ENCODE results near the gene ACP6.

Gene ACP6

GRCh38 chr1:147630022-147630421, 40.3 kb downstream of the ACP6 start:
- POLR2A ChIA-PET: interaction anchor here (1.2 kb wide), 1 partner anchor 16 kb away, joined by 3 read pairs; no protein-coding TSS in a partner anchor
- H3K4me3 ChIP-seq (ENCODE audit: low read depth, low read length): no peak overlapping the region
- H3K27ac ChIP-seq (ENCODE audit: extremely low read depth, low read depth, low read length): no peak overlapping the region

GRCh38 chr1:147628441-147628840, 41.9 kb downstream of the ACP6 start:
- ChIA-PET CTCF (interaction anchor here (0.8 to 2.7 kb wide), 6 partner anchors 108 to 158 kb away, joined by 3 to 17 read pairs (median 4); no protein-coding TSS in a partner anchor), POLR2A (no interaction called here)
- TF ChIP-seq EGR2 (tag by site-specific recombination; IDR thresholded peaks at IDR 0.05; ENCODE audit: low read depth) (no peak), ZNF518A (tag by site-specific recombination; conservative IDR thresholded peaks at IDR 0.05; ENCODE audit: low read depth) (no peak), ZNF202 (tag by site-specific recombination; IDR thresholded peaks at IDR 0.05; ENCODE audit: borderline replicate concordance) (no peak), ZNF837 (tag by site-specific recombination; IDR thresholded peaks at IDR 0.05) (no peak), ZNF174 (tag by site-specific recombination; IDR thresholded peaks at IDR 0.05) (no peak)

More at GRCh38 chr1:147630022-147630421, 40.3 kb downstream of the ACP6 start:
- CTCF ChIA-PET: interaction anchor here (0.6 to 1.7 kb wide), 8 partner anchors 10 to 757 kb away, joined by 3 to 8 read pairs (median 4); no protein-coding TSS in a partner anchor
- peaks cover 0 to 29% of the 10 kb centered on the region in 2 experiments; a peak in 1 of 3 replicates for H3K36me3 ChIP-seq (ENCODE audit: control insufficient read depth in 2 of 2, insufficient read depth in 1 of 2, low read length in 2 of 2)
- no peak for TF ChIP-seq PRDM10 (tag by site-specific recombination; IDR thresholded peaks at IDR 0.05)
- TF ChIP-seq ZNF426 (tag by site-specific recombination; IDR thresholded peaks at IDR 0.05): no peak
- TF ChIP-seq ZNF302 (tag by site-specific recombination; IDR thresholded peaks at IDR 0.05; ENCODE audit: low read depth): no peak
- TF ChIP-seq ZNF514 (tag by site-specific recombination; IDR thresholded peaks at IDR 0.05): no peak
- TF ChIP-seq PRDM1 (tag by site-specific recombination; IDR thresholded peaks at IDR 0.05): no peak
- no peak for TF ChIP-seq ZBTB10 (tag by site-specific recombination; IDR thresholded peaks at IDR 0.05)
- no peak for TF ChIP-seq YY2 (tag by site-specific recombination; IDR thresholded peaks at IDR 0.05)
- no peak for TF ChIP-seq ZNF133 (tag by site-specific recombination; IDR thresholded peaks at IDR 0.05)
- TF ChIP-seq ZNF112 (tag by site-specific recombination; IDR thresholded peaks at IDR 0.05): no peak
- TF ChIP-seq ZNF549 (tag by site-specific recombination; IDR thresholded peaks at IDR 0.05): no peak
- no peak for TF ChIP-seq ZNF692 (tag by site-specific recombination; IDR thresholded peaks at IDR 0.05)
- no peak for TF ChIP-seq ZNF600 (tag by site-specific recombination; IDR thresholded peaks at IDR 0.05)
- no peak for TF ChIP-seq ZNF354C (tag by site-specific recombination; IDR thresholded peaks at IDR 0.05; ENCODE audit: borderline replicate concordance, low read depth)
- no peak for TF ChIP-seq ZNF121 (tag by site-specific recombination; IDR thresholded peaks at IDR 0.05)
- no peak for TF ChIP-seq ZNF677 (tag by site-specific recombination; IDR thresholded peaks at IDR 0.05)
- no peaks in the 10 kb centered on the region for H3K4me1 ChIP-seq (ENCODE audit: control insufficient read depth, insufficient read depth, low read length)
- no peaks in the 10 kb centered on the region for H3K9me3 ChIP-seq (ENCODE audit: control insufficient read depth, insufficient read depth, low read depth, low read length)

More at GRCh38 chr1:147628441-147628840, 41.9 kb downstream of the ACP6 start:
- Histone ChIP-seq H3K4me1 (ENCODE audit: control insufficient read depth, insufficient read depth, low read length) (no peaks in the 10 kb centered on the region), H3K4me3 (ENCODE audit: low read depth, low read length) (no peak overlapping the region), H3K9me3 (ENCODE audit: control insufficient read depth, insufficient read depth, low read depth, low read length) (no peaks in the 10 kb centered on the region), H3K27ac (ENCODE audit: extremely low read depth, low read depth, low read length) (no peak overlapping the region), H3K36me3 (ENCODE audit: control insufficient read depth in 2 of 2, insufficient read depth in 1 of 2, low read length in 2 of 2) (peaks cover 0 to 44% of the 10 kb centered on the region in 2 experiments; a peak in 1 of 3 replicates)

Measured in HEK293 (cell line).